ENCODE data around the gene ADSS1. TPM values are rescaled to one million over a fixed set of nuclear protein-coding genes. Genes with fewer than 3 reads are reported as not detected.

Gene ADSS1
- total RNA-seq, 1 experiment from 2014 or later = 0.34 TPM

DNA sequence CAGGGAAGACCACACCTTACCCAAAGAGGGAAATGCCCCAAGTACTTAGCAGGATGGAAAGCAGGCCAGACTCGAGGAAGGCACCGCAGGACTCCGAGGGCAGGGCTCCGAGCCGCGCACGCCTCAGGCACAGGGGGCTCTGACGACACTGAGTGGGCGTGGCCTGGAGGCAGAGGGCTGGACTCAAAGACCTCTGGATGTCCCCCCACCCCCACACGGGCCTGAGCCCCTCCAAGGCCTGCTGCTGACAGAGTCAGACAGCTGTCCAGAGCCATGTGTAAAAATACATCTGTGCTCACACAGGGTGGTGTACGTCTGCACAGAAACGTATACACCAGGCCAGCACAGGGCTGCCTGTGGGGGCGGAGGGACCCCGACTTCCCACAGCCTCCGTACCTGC, 70.1 kb downstream of the ADSS1 start:
- H3K4me1 ChIP-seq (replicated peaks) = peaks cover 32% of the 10 kb centered on the region
- H3K4me3 ChIP-seq = peak overlapping the region; percentile 95
- no peaks in the 10 kb centered on the region for H3K27me3 ChIP-seq (replicated peaks)
- no peak overlapping the region for H3K27ac ChIP-seq
- DNase-seq (ENCODE audit: low read depth in 1 of 2, low spot score in 2 of 2) = peak; percentile 36 to 70
- H3K36me3 ChIP-seq = peaks cover 55% of the 10 kb centered on the region
- 0 out of 2 replicates have a peak, but pooled peaks cover 2% of the 10 kb centered on the region for H3K9me3 ChIP-seq (replicated peaks)

DNA sequence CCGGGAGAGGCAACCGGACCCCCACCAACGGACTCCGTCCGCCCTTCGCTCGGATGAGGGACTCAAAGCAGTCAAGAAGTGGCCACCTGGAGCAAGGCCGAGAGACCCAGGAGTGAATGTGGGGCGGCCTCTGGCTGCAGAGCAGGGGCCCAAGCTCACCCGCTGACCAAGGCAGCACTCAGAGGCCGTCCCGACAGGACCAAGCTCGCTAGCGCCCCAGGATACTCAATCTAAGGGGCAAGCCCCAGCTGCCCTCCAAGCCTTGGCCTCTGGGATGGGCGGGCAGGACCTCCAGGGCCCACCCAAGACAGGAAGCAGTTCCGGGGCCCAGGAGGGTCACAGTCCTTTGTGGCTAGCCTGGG, 70.6 kb downstream of the ADSS1 start:
- peak in 1 of 2 experiments; percentile 37 for DNase-seq (ENCODE audit: low read depth in 1 of 2, low spot score in 2 of 2)
- Histone ChIP-seq H3K4me3 (peak overlapping the region; percentile 95), H3K36me3 (peaks cover 50% of the 10 kb centered on the region), H3K4me1 (replicated peaks) (peaks cover 32% of the 10 kb centered on the region), H3K27me3 (replicated peaks) (no peaks in the 10 kb centered on the region), H3K9me3 (replicated peaks) (0 out of 2 replicates have a peak, but pooled peaks cover 2% of the 10 kb centered on the region), H3K27ac (peak overlapping the region; percentile 42; the same call in 1 of the 2 replicates)

DNA sequence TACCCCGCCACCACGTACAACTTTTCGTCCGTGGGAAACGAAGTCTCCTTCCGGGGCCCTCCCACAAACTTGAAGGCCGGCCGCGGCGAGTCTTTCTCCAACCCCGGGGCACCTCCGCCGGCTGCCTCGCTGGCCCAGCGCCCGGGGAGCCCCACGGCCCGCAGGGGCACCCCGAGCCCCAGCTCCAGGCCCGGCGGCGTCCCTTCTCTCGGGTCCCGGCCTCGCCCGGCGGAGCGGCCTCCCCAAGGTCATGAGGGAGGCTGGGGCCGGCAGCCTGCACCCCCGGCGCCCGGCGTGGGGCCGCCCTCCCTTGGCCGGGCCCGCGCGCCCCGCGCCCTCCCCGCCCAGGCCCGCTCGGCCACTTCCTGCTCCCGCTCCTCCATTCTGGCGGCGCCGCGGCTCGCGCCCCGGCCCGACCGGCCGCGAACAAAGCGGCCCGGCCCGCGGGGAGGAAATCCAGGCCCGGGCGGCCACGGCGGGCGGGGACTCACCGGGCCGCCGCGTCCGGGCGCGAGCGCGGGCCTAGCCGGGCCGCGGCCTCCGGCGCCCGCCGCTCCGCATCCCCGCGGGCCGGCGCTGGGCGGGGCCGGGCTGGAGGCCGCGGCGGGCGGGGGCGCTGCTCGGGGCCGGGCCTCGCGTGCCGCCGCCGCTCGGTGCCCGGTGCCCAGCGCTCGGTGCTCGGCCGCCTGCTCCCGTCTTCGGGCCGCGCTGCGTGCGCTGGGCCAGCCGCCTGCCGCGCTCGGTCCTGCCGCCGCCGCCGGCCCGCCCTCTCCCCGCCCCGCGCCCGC, 71.2 kb downstream of the ADSS1 start, which contains the start of gene AKT1:
TSS of gene AKT1 (minus strand) at position 756 of the 788 bp plus-strand sequence. CDS start 3,105 bp downstream, outside the sequence.
- peaks cover 32% of the 10 kb centered on the region for H3K4me1 ChIP-seq (replicated peaks)
- H3K27ac ChIP-seq = peak within 1 kb of the TSS; percentile 42; the same call in 1 of the 2 replicates
- H3K9me3 ChIP-seq (replicated peaks) = 0 out of 2 replicates have a peak, but pooled peaks cover 2% of the 10 kb centered on the region
- H3K4me3 ChIP-seq = peak within 1 kb of the TSS; percentile 95
- no peaks in the 10 kb centered on the region for H3K27me3 ChIP-seq (replicated peaks)
- H3K36me3 ChIP-seq = peaks cover 46% of the 10 kb centered on the region
- DNase-seq (ENCODE audit: low read depth in 1 of 2, low spot score in 2 of 2) = no peak

DNA sequence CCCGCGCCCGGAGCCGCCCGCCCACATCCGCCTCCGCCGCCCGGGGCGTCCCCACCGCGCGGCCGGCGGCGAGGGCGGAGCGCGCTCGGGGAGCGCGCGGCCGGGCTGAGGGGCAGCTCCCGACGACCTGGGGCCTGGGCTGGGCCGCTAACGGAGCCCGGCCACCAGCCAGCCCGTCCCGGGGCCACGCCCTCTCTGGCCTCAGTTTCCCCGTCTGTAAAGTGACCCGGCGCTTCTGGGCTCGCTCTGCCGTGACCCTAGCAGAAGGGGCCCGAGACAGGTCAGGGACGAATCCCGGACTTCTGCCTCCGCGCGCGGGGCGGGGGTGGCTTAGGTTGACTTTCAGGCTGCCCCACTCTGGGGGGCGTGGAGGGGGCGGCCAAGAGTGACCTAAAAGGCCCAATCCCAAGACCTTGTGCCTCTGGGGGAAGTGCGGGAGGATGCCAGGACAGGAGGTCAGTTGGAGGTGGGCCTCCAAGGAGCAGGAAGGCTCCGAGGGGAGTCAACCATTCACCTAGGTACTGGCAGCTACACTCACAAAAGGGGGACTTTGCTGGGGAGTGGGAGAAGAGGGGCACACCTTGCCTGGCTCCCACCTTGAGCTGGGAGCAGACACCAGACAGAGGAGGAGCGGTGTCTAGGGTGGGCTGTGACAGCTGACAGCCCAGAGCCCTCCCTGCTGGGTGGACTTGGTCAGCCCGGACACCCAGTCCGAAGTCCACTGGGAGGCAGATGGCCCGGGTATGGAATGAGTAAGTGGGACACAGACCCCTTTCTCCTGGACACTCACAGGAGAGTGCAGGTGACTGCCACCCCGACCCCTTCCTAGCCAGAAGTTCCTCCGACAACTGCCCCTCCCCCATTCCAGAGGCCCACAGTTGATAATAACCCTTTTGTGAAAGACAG, 72.0 kb downstream of the ADSS1 start:
- Histone ChIP-seq H3K4me1 (replicated peaks) (peaks cover 35% of the 10 kb centered on the region), H3K4me3 (peak overlapping the region; percentile 95), H3K27ac (no peak overlapping the region), H3K36me3 (peaks cover 38% of the 10 kb centered on the region), H3K27me3 (replicated peaks) (no peaks in the 10 kb centered on the region), H3K9me3 (replicated peaks) (0 out of 2 replicates have a peak, but pooled peaks cover 2% of the 10 kb centered on the region)
- DNase-seq (ENCODE audit: low read depth in 1 of 2, low spot score in 2 of 2) = no peak

DNA sequence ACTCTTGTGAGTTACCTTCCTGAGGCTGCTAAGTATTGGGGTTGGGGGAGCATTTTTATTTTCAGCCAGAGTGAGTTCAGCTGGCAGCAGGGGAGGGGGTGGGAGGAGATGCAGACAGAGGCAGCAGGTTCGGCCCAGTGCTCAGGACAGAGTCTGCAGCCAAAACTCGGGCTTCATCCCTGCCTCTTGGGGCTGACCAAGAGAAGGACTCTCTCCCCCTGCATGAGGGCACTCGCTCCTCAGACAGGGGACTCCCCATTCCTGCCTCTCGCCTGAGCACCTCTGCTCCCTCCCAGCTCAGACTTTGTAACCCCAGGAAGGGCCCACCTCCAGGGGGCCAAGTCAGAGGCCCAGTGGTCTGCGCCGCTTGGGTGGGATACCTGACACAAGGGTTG, 72.7 kb downstream of the ADSS1 start:
- H3K27me3 ChIP-seq (replicated peaks) = no peaks in the 10 kb centered on the region
- DNase-seq (ENCODE audit: low read depth in 1 of 2, low spot score in 2 of 2) = no peak
- H3K4me3 ChIP-seq = no peak overlapping the region
- 0 out of 2 replicates have a peak, but pooled peaks cover 2% of the 10 kb centered on the region for H3K9me3 ChIP-seq (replicated peaks)
- H3K36me3 ChIP-seq = peaks cover 31% of the 10 kb centered on the region
- H3K4me1 ChIP-seq (replicated peaks) = peaks cover 42% of the 10 kb centered on the region
- no peak overlapping the region for H3K27ac ChIP-seq

Other genes starting within 250 kb of the ADSS1 start
- gene C14orf180, start 144.5 kb upstream of the ADSS1 start, total RNA-seq (2014; rRNA removed; shearing (Covaris generic)) = not detected in 2 replicates
- not detected in 2 replicates for gene TMEM179, start 119.5 kb upstream of the ADSS1 start, total RNA-seq (2014; rRNA removed; shearing (Covaris generic))
- 26.3 and 37.3 TPM in 2 replicates for gene INF2, start 34.6 kb upstream of the ADSS1 start, total RNA-seq (2014; rRNA removed; shearing (Covaris generic))
- 444 and 466 TPM in 2 replicates for gene SIVA1, start 28.9 kb downstream of the ADSS1 start, total RNA-seq (2014; rRNA removed; shearing (Covaris generic))
- gene AKT1, start 71.5 kb downstream of the ADSS1 start, total RNA-seq (2014; rRNA removed; shearing (Covaris generic)) = 176 and 213 TPM in 2 replicates
- gene ZBTB42, start 76.9 kb downstream of the ADSS1 start, total RNA-seq (2014; rRNA removed; shearing (Covaris generic)) = 1.4 and 6.7 TPM in 2 replicates
- gene CEP170B, start 141.0 kb downstream of the ADSS1 start, total RNA-seq (2014; rRNA removed; shearing (Covaris generic)) = 5.9 and 9.3 TPM in 2 replicates
- not detected in 2 replicates for gene PLD4, start 200.7 kb downstream of the ADSS1 start, total RNA-seq (2014; rRNA removed; shearing (Covaris generic))